Daoy (cell line): ENCODE data around the gene DNASE1L1. TPM values are rescaled to one million over a fixed set of nuclear protein-coding genes. Genes with fewer than 3 reads are reported as not detected.

Source experiments
- DNase-seq: peaks from one replicate; pipeline ENCODE4 v3.0.0-alpha.2; 2015; ENCODE audit warnings: low read depth
- total RNA-seq: library from RNA; depleted of rRNA; stranded (reverse); fragments of >200 nt; shearing (Covaris generic); gene quantifications from 2 replicates; pipeline ENCODE4 v1.2.3, GENCODE V29; 2014

Gene DNASE1L1
- total RNA-seq, 1 experiment from 2014 or later, result 7.2 TPM

DNA sequence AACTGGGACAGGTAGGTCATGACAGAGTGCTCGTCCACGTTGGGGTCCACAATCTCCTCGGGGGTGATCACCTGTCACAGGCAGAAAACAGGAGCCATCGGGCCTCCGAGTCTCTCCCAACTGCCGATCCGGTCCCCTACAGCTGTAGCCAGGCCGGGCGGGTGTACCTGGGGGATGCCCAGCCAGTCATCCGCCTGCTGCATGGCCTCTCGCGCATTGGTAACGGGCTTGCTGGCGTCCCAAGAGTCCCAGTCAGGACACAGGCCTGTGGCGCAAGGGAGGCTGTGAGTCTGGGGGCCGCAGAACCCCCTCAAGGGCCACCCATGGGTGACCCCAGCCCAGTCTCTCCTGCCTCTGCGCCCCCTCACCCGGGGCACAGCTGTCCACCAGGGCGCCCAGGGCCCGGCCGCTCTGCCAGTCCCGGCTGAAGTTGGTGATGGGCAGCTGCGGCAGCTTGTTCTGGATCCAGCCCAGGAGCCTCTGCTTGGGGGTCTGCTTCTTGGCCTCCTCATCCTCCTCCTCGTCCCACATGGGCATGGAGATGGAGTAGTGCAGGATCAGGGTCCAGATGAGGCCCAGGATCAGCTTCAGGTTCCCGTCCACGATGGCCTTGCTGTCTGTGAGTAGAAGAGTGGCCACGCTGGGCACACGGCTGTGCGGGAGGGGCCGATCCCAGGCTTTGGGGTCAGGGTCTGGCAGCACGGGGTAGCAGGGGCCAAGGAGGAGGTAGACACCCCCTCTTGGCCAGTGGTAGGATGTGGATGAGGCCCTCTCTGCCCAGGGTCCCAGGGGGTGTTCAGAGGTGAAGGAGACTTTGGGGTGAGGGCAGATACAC, 41.4 kb downstream of the DNASE1L1 start:
- no peak for DNase-seq

DNA sequence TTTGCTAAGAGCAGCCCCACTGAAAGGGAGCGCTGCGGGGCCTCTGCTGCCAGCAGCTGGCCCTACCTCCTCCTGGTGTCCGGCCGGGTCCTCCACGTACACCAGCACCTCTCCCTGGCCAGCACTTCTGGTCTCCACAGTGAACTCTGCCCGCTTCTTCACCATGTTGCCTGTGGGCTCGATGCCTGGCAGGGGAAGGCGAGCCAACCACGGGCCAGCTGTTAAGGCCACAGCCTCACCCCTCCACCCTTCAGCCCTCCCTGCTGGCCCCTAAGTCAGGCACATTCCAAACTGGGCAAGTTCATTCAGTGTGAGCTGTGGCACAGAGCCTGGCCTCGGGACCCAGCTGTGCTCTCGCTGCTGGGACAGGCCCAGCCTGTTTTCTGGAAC, 42.4 kb downstream of the DNASE1L1 start:
- no peak for DNase-seq

DNA sequence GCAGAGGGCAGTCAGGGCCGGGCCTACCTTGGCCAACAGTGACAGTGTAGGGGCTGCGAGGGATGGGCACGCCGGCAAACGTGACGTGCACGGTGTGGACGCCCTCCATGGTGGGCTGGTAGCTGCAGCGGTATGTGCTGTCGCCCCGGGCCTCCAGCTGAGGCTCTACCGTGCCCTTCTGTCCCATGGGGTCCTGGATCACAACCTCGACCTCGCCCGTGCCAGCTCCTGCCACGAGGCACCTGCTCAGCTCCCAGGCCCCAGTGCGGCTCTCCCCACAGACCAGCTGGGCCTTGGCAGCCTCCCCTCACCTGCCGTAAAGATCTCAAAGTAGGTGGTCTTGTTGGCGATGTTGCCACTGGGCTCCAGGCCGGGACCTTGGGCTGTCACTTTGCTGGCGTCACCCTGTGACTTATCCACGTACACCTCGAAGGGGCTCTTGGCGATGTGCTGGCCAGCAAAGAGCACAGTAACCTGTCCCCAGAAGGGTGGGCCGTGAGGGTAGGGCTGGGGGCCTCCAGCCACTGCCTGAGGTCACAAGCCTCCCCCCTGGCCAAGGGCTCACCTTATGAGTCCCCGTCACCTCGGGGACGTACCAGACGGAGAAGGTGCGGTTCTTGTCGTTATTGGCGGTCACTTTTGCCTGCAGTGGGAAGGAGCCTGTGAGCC, 42.9 kb downstream of the DNASE1L1 start:
- DNase-seq, result no peak

DNA sequence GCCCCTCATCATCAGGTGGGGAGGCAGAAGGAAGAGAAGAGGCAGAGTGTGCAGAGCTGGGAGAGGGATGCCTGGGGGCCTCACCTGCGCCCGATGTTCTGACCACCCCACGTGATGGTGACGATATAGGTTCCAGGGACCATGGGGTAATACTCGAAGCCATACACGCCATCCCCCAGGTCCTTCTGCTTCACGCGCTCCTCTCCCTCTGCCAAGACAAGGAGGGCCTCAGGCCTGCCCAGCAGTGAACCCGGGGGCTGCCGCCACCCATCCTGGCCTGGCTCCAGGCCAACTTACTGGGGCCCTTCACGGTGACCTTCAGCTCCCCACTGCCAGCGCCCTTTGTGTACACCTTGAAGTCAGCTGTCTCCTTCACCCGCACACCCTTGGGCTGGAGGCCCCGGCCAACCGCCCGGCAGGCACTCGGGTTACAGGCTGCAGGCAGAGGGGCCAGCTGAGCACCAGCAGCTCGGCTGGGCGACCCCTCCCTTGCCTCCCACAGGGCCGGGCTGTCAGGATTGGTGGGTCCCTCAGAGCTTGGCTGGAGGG, 43.9 kb downstream of the DNASE1L1 start:
- DNase-seq, result no peak

DNA sequence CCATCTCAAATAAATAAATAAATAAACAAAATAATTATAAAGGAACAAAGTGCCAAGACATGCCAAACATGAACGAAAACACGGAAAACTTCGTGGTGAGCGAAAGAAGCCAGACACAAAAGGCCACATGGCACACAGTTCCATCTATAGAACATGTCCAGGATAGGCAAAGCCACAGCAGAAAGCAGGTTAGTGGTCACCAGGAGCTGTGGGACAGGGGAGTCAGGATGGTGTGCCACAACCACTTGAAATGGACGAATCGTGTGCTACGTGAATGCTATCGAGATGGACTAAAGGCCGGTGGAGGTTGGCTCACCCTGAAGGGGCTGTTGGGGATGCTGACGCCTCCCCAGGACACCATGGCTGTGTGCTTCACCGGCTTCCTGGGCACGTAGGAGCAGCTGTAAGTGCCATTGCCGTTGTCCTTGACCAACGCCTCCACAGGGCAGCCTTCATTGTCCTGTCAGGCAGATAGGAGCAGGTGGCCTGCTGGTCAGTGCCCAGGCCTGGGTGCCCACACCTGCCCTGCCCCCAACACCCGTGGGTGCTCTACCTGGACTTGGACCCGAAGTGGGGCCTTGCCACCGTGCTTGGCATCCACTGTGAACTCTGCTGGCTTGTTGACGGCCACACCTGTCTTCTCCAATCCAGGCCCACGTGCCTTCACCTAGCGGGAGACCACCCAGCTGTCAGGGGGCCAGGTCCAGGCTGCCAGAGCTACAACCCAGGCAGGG, 45.2 kb downstream of the DNASE1L1 start:
- no peak for DNase-seq

DNA sequence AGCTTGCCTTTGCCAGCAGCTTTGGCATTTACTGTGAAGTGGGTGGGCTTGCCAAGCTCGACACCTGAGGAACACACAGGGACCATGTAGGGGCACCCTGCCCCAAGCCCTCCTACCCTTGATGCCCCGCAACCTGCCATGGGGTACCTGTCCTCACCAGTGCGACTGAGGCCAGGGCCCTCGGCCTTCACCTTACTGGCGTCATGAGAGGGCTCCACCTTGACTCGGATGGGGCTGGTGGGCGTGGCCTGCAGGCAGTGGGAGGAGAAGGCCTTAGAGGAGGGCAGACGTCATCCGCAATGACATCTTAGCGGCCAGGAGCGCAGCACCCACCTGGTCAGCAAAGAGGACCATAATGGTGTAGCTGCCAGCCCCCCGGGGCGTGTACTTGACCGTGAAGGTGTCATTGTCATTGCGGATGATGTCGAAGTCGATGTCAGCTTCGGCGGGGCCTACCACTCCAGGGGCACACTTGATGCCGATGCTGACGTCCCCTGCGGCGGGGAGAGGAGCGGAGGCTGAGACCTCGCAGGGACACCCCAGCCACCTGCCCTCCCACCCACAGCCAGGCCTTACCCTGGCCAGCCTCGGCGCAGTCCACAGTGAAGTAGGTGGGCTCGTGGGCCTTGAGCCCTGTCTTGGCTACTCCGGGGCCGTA, 46.8 kb downstream of the DNASE1L1 start:
- DNase-seq, result no peak

DNA sequence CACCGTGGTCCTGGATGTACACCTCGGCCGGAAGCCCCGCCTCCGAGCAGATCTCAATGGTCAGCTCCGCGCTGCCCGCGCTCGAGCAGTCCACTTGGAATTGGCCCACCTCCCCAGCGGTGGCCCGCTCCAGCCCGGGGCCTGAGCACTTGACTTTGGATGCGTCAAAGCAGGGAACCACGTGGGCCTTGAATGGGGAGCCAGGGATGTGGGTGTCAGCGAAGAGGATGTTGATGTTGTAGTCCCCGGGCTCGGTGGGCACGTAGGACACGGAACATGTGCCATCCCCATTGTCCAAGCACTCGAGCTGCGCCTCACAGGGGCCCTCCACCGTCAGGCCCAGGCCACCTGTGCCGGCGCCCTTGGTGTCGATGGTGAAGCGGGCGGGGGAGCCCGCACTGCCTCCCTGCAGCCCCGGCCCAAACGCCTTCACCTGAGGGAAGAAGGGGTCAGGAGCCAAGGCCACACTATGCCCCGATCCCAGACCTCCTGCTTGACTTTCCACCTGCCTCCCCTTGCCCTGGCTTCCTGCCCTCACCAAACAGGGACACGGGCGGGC, 48.8 kb downstream of the DNASE1L1 start:
- DNase-seq, result no peak

DNA sequence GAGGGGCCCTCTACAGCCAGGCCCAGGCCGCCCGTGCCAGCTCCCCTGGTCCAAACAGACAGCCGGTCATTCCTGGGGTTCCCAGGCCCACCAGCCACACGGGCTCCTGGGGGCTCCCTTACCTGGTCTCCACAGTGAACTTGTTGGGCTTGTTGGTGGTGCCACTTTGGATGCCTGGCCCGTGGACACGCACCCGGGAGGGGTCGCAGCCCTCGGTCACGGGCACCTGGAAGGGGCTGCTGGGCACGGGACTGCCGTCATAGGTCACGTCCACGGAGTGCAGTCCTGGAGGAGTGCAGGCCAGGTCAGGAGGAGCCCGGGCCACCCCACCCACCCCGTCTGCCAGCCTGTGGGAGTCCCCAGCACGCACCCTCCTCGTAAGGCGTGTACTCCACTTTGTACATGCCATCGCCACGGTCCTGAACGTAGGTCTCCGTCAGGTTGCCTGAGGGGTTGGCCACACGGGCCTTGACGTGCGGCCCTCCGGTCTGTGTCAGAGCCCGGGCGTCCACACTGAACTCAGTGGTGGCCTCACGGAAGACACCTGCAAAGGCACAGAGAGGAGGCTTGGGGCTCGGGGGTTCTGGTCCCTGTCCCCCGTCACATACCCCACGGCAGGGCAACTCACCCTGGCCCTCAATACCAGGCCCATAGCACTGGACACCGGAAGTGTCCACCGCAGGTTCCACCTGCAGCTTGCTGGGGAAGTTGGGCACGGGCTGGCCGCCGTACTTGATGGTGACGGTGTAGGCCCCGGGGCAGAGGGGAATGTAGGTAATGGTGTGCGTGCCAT, 49.5 kb downstream of the DNASE1L1 start:
- no peak for DNase-seq

DNA sequence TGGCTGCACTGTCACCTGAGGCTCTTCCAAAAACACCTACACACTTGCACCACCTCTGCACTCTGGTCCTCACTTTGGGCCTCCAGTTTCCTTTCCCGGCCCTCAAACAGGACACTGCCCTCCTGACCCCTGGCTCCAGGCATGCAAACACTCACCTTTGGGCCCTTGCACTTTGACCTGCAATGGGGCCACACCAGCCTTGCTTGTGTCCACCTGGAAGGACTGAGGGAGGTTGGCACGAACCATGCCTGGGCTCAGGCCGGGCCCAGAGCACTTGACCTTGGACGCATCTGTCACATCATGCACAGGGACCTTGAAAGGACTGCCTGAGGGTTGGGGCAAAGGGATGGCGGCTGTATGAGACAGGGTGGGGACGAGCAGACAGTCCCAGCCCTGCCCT, 50.2 kb downstream of the DNASE1L1 start:
- DNase-seq, result no peak

DNA sequence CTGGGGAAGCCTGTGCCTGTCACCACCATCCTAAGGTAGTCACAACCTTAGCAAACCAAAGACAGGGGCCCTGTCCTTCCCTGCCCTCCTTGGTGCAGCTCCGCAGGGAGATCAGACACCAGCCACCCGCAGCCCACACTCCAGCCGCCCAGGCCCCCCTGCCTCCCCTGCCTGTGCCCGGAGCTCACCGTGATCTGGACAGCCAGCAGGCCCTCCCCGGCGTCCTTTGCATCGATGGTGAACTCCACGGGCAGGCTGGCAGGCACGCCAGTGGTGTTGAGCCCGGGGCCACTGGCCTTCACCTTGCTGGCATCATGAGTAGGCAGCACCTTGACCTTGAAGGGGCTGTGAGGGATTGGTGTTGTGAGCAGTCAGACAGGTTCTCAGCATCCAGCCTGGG, 51.0 kb downstream of the DNASE1L1 start:
- no peak for DNase-seq

DNA sequence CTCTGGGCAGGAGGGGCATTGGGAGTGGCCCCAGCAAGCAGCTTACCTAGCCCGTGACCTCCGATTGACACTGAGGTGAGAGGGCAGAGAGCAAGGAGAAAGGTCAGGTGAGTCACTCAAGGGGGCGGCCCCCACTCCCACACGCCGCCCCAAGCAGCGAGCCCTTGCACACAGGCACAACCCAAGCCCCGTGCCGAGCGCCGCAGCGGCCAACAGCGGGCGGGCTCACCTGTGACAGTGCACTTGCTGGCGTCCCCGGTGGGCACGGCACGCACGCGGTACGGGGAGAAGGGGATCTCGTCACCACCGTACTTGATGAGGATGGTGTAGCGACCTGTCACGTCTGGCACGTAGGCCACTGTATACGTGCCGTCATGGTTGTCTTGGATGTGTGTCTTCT, 51.8 kb downstream of the DNASE1L1 start:
- DNase-seq, result peak; percentile 6

DNA sequence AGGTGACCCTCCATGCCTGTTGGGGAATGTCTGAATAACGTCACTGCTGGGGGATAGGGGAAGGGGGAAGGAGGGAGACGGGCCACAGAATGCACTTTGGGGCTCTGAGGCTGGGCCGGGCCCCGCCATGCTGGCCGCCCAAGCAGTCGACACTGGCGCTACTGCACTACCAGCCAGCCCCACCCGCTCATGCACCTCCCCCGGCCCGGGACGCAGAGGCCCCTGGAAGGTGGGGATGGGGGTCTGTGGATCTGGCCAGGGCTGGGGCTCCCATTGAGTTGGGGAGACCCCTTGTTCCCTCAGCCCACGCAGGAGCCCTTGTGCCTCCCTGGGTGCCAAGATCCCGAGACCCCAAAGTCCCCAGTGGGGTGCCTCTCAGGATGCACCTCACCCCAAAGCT, 52.5 kb downstream of the DNASE1L1 start:
- DNase-seq, result peak; percentile 1

DNA sequence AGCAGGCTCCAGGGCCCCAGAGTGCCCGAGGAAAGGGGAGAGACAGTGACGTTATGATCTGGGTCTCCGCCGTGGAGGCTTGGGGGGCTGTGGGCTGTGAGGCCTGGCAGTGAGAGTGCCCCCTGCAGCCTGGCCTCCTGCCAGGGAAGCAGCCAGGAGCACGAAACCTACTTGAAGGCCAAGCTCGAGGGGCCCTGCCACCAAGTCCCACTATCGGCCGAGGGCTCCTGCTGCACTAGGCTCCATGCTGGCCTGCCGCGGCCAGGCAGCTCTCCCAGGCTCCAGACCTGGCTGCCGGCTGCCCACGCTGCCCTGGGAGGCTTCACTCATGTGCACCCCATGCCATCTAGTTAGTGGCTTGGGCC, 53.3 kb downstream of the DNASE1L1 start:
- peak; percentile 34 for DNase-seq

DNA sequence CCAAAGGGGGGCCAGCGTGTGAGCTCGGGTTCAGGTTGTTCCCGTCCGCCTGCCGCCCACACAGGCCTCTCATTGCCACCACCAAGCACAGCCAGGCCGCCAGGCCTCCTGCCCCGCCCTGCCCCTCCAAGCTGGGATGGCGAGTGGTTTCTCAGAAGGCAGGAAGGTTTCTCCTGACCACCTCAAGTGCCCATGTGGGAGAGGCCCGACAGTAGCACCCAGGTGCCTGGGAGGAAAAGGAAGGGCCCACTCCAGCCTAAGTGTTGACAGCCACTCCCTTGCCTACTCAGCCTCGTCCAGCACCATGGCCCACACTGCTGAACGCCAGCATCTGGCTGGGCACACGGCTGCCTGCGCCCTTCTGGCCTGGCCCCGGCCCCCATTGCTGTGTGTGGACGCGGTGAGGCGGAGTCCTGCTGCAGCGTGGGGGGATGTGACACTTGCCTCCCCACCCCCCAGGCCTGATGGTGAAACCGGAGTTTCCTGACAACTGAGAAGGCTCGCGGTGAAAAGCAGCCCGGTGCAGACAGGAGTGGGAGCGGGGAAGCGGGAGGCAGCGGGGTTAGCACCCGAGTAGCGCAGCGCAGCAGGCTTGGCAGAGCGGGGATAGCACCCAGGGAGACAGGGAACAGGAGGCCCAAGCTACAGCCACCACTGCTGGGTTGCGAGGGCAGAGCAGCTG, 53.8 kb downstream of the DNASE1L1 start:
- DNase-seq, result peak; percentile 3

DNA sequence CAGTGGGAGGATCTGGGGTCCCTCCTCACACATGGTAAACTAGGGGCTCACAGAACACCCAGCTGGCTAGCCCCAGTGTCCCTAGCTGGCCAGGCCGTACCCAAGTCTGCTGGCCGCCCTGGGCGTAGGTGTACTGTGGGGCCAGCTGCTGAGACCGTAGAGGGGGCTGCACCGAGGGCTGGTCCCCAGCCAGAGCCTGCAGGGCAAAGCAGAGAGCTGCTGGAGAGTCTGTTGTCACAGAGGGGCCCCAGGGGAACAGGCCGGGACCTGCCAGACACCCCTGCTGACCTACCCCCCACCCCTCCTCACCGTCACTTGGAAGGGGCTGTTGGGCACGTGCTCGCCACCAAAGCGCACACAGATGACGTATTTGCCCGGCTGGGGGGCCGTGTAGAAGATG, 54.5 kb downstream of the DNASE1L1 start:
- peak; percentile 1 for DNase-seq

DNA sequence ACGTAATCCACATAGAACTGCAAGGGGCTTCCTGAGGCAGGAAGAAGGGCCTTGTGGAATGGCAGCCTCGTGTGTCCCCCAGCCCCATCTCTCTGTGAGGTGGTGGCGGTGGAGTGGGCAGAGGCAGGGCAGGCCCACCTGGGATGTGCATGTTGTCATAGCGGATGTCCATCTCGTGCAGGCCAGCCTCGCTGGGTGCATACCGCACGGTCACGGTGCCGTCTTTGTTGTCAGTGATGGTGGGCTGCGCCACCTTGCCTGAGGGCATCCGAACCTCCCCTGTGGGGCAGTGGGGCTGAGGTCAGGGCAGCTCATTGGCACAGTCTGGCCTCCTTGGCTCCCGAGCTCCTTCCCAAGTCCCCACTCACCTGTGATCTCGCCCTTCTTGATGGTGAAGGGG, 55.0 kb downstream of the DNASE1L1 start:
- DNase-seq, result no peak

DNA sequence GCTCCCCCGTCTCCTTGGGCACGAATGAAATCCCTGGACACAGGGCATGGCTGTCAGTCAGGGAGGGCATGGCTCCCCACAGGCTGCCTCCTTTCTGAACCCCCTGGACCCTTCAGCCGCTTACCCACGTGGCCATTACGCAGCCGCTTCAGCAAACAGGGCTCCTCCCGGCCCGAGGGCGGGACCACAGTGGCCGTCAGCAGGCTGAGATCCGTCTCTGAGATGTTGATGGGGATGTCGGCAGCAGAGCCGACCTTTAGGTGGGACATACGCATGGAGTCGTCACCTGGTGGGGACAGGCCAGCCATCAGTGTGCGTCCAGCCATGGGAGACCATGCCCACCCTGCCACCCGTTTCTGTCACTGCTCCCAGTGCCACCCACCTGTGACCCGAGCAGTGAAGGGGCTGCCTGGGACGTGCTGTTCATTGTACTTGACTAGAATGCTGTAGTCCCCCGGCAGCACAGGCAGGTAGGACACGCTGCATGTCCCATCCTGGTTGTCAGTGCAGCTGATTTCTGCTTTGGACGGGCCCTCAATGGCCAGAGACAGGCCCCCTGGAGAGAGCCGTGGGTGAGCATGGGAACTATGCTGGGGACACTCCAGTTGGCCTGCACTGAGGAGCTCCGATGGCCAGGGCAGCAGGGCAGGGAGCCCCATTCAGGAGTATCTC, 55.7 kb downstream of the DNASE1L1 start:
- DNase-seq, result no peak

DNA sequence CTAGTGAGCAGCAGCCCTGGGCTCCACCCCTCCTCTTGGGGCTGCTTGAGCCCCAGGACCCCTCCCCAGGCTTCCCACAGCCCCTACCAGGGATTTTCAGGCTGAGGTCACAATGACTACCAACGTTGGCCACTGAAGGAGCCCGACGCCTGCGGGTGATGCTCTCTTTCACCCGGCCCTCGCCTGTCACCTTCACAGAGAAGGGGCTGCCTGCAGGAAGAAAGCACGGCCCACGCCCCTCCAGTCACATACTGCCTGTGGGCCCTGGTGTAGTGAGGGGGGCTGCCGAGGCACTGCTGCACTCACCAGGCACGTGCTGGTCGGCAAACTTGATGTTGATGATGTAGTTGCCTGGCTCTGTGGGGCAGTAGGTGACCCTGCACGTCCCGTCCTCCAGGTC, 56.6 kb downstream of the DNASE1L1 start:
- no peak for DNase-seq

DNA sequence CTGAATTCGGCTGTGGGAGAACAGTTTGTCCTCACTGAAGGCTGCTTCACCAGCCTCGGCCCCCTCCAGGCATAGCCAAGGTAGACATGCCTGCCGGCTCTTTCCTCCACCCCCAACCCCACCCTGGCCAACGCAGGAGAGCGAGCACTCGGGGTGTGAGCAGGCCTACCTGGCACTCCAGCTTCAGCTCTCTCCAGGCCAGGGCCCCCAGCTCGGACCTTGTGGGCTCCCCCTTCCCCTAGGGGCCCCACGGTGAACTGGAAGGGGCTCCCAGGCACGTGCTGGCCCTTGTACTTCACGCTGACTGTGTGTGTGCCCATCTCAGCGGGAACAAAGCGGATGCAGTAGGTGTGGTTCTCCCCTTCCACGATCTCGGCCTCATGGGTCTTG, 57.0 kb downstream of the DNASE1L1 start:
- no peak for DNase-seq
